ENCODE results near the gene SYNGR1.

DNA sequence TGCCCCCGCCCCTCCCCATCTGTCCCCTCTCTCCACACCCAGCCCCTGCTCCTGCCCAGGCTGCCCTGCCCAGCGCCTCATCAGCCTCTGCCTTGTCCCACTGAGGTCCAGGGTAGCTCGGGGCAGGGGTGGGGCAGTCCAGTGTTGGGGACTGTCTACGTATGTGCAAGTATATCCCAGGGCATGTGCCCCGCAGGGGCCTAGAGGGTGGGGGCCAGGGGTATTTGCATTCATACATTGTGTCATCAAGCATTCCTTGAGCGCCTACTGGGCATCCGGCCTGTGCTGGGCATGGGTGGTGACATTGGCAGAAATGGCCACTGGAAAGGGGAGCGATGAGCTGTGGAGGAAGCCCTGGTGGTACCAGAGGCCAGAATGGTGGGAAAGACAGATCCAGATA is 32.1 kb downstream of the SYNGR1 start:
- TF ChIP-seq, protein P1, sequence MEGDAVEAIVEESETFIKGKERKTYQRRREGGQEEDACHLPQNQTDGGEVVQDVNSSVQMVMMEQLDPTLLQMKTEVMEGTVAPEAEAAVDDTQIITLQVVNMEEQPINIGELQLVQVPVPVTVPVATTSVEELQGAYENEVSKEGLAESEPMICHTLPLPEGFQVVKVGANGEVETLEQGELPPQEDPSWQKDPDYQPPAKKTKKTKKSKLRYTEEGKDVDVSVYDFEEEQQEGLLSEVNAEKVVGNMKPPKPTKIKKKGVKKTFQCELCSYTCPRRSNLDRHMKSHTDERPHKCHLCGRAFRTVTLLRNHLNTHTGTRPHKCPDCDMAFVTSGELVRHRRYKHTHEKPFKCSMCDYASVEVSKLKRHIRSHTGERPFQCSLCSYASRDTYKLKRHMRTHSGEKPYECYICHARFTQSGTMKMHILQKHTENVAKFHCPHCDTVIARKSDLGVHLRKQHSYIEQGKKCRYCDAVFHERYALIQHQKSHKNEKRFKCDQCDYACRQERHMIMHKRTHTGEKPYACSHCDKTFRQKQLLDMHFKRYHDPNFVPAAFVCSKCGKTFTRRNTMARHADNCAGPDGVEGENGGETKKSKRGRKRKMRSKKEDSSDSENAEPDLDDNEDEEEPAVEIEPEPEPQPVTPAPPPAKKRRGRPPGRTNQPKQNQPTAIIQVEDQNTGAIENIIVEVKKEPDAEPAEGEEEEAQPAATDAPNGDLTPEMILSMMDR (IDR thresholded peaks at IDR 0.05), result no peak
- TF ChIP-seq POLR2A (IDR thresholded peaks at IDR 0.05), result no peak

All from thyroid gland (tissue), 4 donors.